Natural killer cell (primary cell): Measurements from ENCODE around the gene MYCBPAP. TPM values are rescaled to one million over a fixed set of nuclear protein-coding genes. Genes with fewer than 3 reads are reported as not detected.

ENCODE experiments used
- ATAC-seq, 3 donors: fragments of 150-1000 bp in 2 of 3; fragments of 200-7000 bp in 1 of 3; cut with Tn5 transposase; 1 replicate in 1 of 3; 2 replicates in 2 of 3; pipeline ENCODE4 v1.10.0; 2021; ENCODE audit warnings: mild to moderate bottlenecking in 2 of 3, moderate library complexity in 2 of 3
- DNase-seq, 2 donors: peaks; one replicate each; pipeline versions ENCODE4 v3.0.0 to v3.0.0-alpha.2; 2013 to 2021; ENCODE audit warnings: mixed read lengths in 1 of 2
- H3K27ac ChIP-seq: one replicate; pipeline ENCODE4 v1.5.1; 2013; ENCODE audit warnings: mild to moderate bottlenecking, low read length
- H3K27me3 ChIP-seq: one replicate; pipeline ENCODE4 v1.6.1; 2013; ENCODE audit warnings: low read length; ENCODE audit not compliant: control insufficient read depth, insufficient read depth
- H3K36me3 ChIP-seq: one replicate; pipeline ENCODE4 v1.6.1; 2013; ENCODE audit warnings: low read length; ENCODE audit not compliant: control insufficient read depth, insufficient read depth
- H3K4me1 ChIP-seq: one replicate; pipeline ENCODE4 v1.6.1; 2013; ENCODE audit warnings: low read length; ENCODE audit not compliant: control insufficient read depth, insufficient read depth
- H3K4me3 ChIP-seq: one replicate; pipeline ENCODE4 v1.5.1; 2013; ENCODE audit warnings: low read length
- H3K9me3 ChIP-seq: one replicate; pipeline ENCODE4 v1.6.1; 2013; ENCODE audit warnings: low read length; ENCODE audit not compliant: control insufficient read depth, insufficient read depth
- H3K27ac Mint-ChIP-seq, 2 donors: one replicate each; pipeline ENCODE4 v1.8.0; 2022; ENCODE audit warnings: mild to moderate bottlenecking in 2 of 2, mixed read lengths in 2 of 2, moderate library complexity in 1 of 2
- H3K27me3 Mint-ChIP-seq, 2 donors: one replicate each; pipeline ENCODE4 v1.8.0; 2022; ENCODE audit warnings: low read depth in 2 of 2, mixed read lengths in 2 of 2
- H3K36me3 Mint-ChIP-seq: one replicate; pipeline ENCODE4 v1.8.0; 2022; ENCODE audit warnings: mixed read lengths
- H3K4me1 Mint-ChIP-seq, 2 donors: one replicate each; pipeline ENCODE4 v1.8.0; 2022; ENCODE audit warnings: mixed read lengths in 2 of 2
- H3K4me3 Mint-ChIP-seq: one replicate; pipeline ENCODE4 v1.8.0; 2022; ENCODE audit warnings: mild to moderate bottlenecking, moderate library complexity, mixed read lengths
- H3K9me3 Mint-ChIP-seq, 2 donors: one replicate each; pipeline ENCODE4 v1.8.0; 2022; ENCODE audit warnings: mixed read lengths in 2 of 2
- WGBS: methylation state at CpG from one replicate; pipeline ENCODE4 v1.1.7; 2013; ENCODE audit warnings: missing lambda C conversion rate; ENCODE audit not compliant: insufficient coverage; 5-methylcytosine and 5-hydroxymethylcytosine counted together
- intact Hi-C: fragments of 100-400 bp; cut with micrococcal nuclease; formaldehyde crosslinking; loops from one replicate; pipeline ENCODE4 v1.14.2; 2022
- total RNA-seq, 4 donors: library from RNA; stranded (reverse); fragments of 120-200 nt in 1 of 4; gene quantifications; one replicate each; pipeline versions ENCODE4 v1.2.3 to v1.2.4, GENCODE V29; 2013 to 2022
- TF ChIP-seq, protein P1 (sequence below): fragments of 200-600 bp; IDR thresholded peaks from one replicate; pipeline ENCODE4 v1.8.0; 2022; ENCODE audit warnings: antibody characterized with exemption

Gene MYCBPAP
- total RNA-seq, 3 donors from 2014 or later (not counting 1 experiment from before 2014, with no cell fraction given), result 0.26 to 4.9 (median 0.70) TPM

DNA sequence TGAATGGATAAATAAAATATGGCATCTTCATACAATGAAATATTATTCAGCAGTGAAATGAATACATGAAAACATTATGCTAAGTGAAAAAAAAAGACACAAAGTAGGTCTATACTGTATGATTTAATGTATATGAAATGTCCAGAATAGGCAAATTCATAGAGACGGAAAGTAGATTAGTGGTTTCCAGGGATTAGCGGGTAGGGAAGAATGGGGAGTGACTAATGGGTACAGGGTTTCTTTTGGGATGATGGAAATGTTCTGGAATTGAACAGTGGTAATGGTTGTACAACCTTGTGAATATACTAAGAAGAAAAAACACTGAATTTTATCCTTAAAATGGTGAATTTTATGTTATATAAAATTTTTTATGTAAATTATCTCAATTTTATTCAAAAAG, 8.5 kb upstream of the MYCBPAP start:
- intact Hi-C loops, result no loop called here
- H3K27ac Mint-ChIP-seq, result no peak overlapping the region
- TF ChIP-seq, protein P1, sequence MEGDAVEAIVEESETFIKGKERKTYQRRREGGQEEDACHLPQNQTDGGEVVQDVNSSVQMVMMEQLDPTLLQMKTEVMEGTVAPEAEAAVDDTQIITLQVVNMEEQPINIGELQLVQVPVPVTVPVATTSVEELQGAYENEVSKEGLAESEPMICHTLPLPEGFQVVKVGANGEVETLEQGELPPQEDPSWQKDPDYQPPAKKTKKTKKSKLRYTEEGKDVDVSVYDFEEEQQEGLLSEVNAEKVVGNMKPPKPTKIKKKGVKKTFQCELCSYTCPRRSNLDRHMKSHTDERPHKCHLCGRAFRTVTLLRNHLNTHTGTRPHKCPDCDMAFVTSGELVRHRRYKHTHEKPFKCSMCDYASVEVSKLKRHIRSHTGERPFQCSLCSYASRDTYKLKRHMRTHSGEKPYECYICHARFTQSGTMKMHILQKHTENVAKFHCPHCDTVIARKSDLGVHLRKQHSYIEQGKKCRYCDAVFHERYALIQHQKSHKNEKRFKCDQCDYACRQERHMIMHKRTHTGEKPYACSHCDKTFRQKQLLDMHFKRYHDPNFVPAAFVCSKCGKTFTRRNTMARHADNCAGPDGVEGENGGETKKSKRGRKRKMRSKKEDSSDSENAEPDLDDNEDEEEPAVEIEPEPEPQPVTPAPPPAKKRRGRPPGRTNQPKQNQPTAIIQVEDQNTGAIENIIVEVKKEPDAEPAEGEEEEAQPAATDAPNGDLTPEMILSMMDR, result no peak

DNA sequence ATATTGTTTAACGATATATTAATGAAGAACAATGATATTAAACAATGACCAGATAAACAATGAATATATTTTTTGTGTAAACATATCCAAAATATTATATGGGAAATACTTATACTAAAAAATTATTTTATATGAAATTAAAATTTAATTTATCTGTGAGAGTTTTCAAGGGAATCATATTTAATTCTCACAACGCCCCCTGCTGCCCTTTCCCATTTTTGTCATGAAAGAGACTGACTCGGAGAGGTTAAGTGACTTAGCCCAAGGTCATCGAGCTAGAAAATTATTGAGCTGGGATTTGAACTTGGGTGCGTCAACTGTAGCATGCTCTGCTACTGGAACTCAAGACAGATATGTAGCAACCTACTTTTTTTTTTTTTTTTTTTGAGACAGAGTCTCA, 7.2 kb upstream of the MYCBPAP start:
- no peaks in the 10 kb centered on the region for H3K36me3 Mint-ChIP-seq
- no peaks in the 10 kb centered on the region for H3K9me3 Mint-ChIP-seq
- H3K27ac Mint-ChIP-seq, result no peak overlapping the region
- H3K9me3 ChIP-seq, result no peaks in the 10 kb centered on the region
- H3K4me3 Mint-ChIP-seq, result no peak overlapping the region
- H3K27me3 ChIP-seq, result no peaks in the 10 kb centered on the region
- no peak for ATAC-seq
- no peak overlapping the region for H3K27ac ChIP-seq
- H3K4me3 ChIP-seq, result no peak overlapping the region
- H3K36me3 ChIP-seq, result no peaks in the 10 kb centered on the region
- intact Hi-C loops, result no loop called here
- TF ChIP-seq, protein P1, result peak; percentile 40
- H3K4me1 ChIP-seq, result no peaks in the 10 kb centered on the region
- H3K27me3 Mint-ChIP-seq, result peaks cover 0 to 15% of the 10 kb centered on the region in 2 donors
- 40% methylated on average over 3 of the region's 5 CpGs for WGBS
- H3K4me1 Mint-ChIP-seq, result peaks cover 0 to 4% of the 10 kb centered on the region in 2 donors
- DNase-seq, result peak in 1 of 2 donors; percentile 53

More for the DNA sequence above, 8.5 kb upstream of the MYCBPAP start:
- H3K4me3 Mint-ChIP-seq, result no peak overlapping the region
- H3K4me3 ChIP-seq, result no peak overlapping the region
- peaks cover 0 to 8% of the 10 kb centered on the region in 2 donors for H3K27me3 Mint-ChIP-seq
- no peaks in the 10 kb centered on the region for H3K9me3 Mint-ChIP-seq
- H3K27ac ChIP-seq, result no peak overlapping the region
- no peaks in the 10 kb centered on the region for H3K27me3 ChIP-seq
- H3K36me3 Mint-ChIP-seq, result no peaks in the 10 kb centered on the region
- no peaks in the 10 kb centered on the region for H3K9me3 ChIP-seq
- peaks cover 0 to 4% of the 10 kb centered on the region in 2 donors for H3K4me1 Mint-ChIP-seq
- H3K4me1 ChIP-seq, result no peaks in the 10 kb centered on the region
- ATAC-seq (no peak), DNase-seq (no peak)
- 93% methylated on average over 2 of the region's 2 CpGs for WGBS
- no peaks in the 10 kb centered on the region for H3K36me3 ChIP-seq

DNA sequence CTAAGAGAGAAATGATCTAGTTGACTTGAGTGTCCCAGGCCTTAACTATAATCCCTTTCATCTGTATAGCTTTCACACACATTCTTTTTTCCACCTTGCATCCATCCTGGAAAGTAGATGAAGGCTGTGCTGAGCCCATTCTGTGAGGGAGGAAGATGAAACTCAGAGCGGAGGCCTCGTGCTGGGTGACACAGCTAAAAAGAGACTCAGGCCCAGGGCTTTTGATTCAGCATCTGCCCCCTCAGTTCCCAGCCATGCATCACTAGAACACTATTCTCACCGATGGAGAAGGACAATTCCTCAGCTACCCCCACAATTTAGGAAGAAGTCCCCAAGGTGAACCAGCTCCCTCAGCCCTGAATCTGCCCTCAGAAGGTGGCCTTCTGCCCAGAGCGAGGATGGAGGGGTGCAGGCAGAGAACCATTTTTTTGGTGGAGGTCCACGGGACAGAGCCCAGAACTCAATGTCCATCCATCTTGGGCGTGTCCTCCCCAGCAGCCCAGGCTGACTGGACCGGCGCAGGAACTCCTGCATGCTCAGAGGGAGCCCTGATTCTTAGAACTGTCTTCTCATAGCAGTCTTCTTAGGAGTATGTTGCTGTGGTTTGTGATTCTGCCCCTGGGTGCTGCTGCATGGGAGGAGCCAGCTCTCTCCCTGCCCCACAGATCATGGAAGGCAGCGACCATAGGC, 5.8 kb upstream of the MYCBPAP start:
- ATAC-seq (no peak), DNase-seq (no peak)
- H3K27me3 Mint-ChIP-seq, result peaks cover 0 to 15% of the 10 kb centered on the region in 2 donors
- no peaks in the 10 kb centered on the region for H3K9me3 Mint-ChIP-seq
- H3K27me3 ChIP-seq, result no peaks in the 10 kb centered on the region
- H3K9me3 ChIP-seq, result no peaks in the 10 kb centered on the region
- H3K4me1 Mint-ChIP-seq, result peaks cover under 1 to 4% of the 10 kb centered on the region in 2 donors
- no peaks in the 10 kb centered on the region for H3K36me3 Mint-ChIP-seq
- no peak overlapping the region for H3K4me3 Mint-ChIP-seq
- no peaks in the 10 kb centered on the region for H3K4me1 ChIP-seq
- H3K4me3 ChIP-seq, result no peak overlapping the region
- TF ChIP-seq, protein P1, result no peak
- no peak overlapping the region for H3K27ac Mint-ChIP-seq
- intact Hi-C loops, result no loop called here
- H3K36me3 ChIP-seq, result no peaks in the 10 kb centered on the region
- H3K27ac ChIP-seq, result no peak overlapping the region
- WGBS, result 89% methylated on average over 9 of the region's 9 CpGs
